Stimulated activated CD8-positive, alpha-beta memory T cell treated with anti-CD3 and anti-CD28 coated beads, Interleukin-2, amount 100 ng/mL, for 1 hour (primary cell): ENCODE results near the gene ARG2.

Source experiments
- DNase-seq, 2 donors: peaks; one replicate each; pipeline ENCODE4 v3.0.0-alpha.2; 2020; ENCODE audit warnings: low read depth in 2 of 2

The ARG2 gene

DNA sequence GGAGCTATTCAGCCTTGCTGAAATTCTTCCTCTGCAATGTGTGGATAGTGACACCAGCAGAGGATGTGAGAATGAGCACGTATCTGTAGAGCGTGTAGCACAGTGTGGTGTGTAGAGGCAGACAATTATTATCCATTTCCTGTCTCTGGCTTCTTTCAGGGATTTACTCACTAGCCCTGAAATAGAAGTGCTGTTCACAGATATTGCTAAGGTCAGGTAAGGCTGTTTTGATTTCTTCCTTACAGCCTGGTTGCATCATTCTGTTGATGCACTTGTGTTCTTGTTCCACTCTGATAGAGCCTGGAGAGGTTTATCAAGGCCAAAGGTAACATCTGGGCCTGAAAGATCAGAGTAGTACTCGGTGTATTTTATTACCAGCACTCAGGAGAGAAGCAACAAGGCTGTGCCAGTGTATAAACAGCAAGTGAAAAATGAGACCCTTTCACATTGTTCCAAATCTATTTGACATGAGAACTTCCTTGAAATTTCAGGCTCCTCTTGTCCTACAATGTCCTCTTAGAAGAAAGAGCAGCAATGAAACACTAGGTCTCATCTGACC, 16.7 kb downstream of the ARG2 start:
- DNase-seq, result no peak

- no peak for DNase-seq
These were observed 18.9 kb downstream of the ARG2 start for GRCh38 chr14:67638642-67639041.

GRCh38 chr14:67641480-67641879, 21.8 kb downstream of the ARG2 start:
- DNase-seq, result no peak

DNA sequence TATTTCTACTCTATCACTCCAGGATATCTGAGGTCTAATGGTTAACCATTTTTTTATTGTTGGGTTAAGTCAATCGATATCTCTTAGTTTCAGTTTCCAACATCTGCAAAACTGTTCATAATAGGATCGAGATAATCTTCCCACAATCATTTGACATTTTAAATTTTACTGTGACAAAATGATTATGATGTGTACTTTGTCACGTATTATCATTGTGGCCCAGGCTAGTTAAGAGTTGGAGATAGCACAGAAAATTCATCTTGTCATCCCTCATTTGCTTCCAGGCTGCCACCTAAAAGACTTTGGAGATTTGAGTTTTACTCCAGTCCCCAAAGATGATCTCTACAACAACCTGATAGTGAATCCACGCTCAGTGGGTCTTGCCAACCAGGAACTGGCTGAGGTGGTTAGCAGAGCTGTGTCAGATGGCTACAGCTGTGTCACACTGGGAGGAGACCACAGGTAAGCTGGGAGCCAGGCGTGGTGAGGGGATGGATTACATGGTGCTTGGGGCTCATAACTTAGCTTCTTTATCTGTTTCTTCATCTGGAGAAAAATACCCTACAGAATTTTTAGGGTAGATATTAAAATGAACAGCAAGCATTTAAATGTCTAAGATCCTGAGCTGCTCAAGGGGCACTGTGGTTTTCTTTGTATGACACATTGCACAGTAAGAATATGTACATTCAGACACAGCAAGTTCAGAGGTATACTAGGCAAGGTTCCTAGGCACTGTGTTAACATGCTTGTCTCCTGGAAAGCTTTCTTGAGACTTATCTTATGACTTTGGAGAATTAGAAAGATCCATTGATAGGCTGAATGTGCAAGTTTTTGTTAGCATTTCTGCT, 22.4 kb downstream of the ARG2 start:
- no peak for DNase-seq

DNA sequence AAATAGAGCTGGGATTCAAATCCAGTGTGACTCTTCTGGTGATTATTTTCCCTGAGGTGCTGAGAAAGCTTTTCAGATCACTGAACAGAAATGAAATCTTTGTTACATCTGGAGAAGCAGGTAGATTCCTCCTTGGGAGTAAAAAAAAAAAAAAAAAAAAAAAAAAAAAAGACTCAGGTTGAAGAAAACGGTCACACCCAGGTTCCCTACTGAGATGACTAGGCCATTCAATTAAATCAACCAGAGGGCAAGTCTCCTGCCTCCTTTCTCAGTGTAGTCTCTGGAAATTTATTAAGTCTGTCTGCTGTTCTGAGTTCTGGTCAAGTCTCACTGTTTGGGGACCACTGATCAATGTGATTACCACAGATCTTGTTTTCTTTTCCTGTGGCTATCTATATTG, 24.0 kb downstream of the ARG2 start:
- no peak for DNase-seq

- no peak for DNase-seq
These were observed 24.7 kb downstream of the ARG2 start for GRCh38 chr14:67644428-67644827.

- no peak for DNase-seq
These were observed 25.7 kb downstream of the ARG2 start for GRCh38 chr14:67645414-67645813.

GRCh38 chr14:67646131-67646530, 26.4 kb downstream of the ARG2 start:
- DNase-seq, result no peak

GRCh38 chr14:67650151-67650550, 30.4 kb downstream of the ARG2 start:
- no peak for DNase-seq

- no peak for DNase-seq
These were observed 31.0 kb downstream of the ARG2 start for GRCh38 chr14:67650694-67651093.

- no peak for DNase-seq
These were observed 32.5 kb downstream of the ARG2 start for GRCh38 chr14:67652189-67652588.

GRCh38 chr14:67653651-67654280, 34.0 kb downstream of the ARG2 start:
- DNase-seq, result no peak

GRCh38 chr14:67663633-67664032, 43.9 kb downstream of the ARG2 start:
- DNase-seq, result no peak

- no peak for DNase-seq
These were observed 46.1 kb downstream of the ARG2 start for GRCh38 chr14:67665868-67666267.

GRCh38 chr14:67666750-67667449, 47.2 kb downstream of the ARG2 start:
- no peak for DNase-seq

GRCh38 chr14:67668559-67668958, 48.8 kb downstream of the ARG2 start:
- DNase-seq, result peak in 1 of 2 donors; percentile 3

GRCh38 chr14:67673451-67673850, 53.7 kb downstream of the ARG2 start:
- DNase-seq, result no peak

- peak; percentile 4 to 30 for DNase-seq
These were observed 54.4 kb downstream of the ARG2 start for GRCh38 chr14:67674139-67674479.

- peak; percentile 53 to 59 for DNase-seq
These were observed 54.9 kb downstream of the ARG2 start, which contains the start of gene VTI1B for GRCh38 chr14:67674480-67675218. TSS of gene VTI1B (minus strand) at chr14:67674632. CDS start at chr14:67674489, 143 bp downstream.

GRCh38 chr14:67675219-67675582, 55.5 kb downstream of the ARG2 start:
- no peak for DNase-seq

GRCh38 chr14:67679006-67679405, 59.3 kb downstream of the ARG2 start:
- DNase-seq, result no peak

- no peak for DNase-seq
These were observed 60.4 kb downstream of the ARG2 start for GRCh38 chr14:67680121-67680602.
